GM12801 (cell line): ENCODE data around the gene PIP5K1C.

ENCODE experiments used
- TF ChIP-seq, protein P1 (sequence below): IDR thresholded peaks from one replicate; pipeline ENCODE4 v1.5.1; 2011; ENCODE audit warnings: control low read depth; ENCODE audit not compliant: insufficient read length; ENCODE audit errors: extremely low read depth

PIP5K1C gene

DNA sequence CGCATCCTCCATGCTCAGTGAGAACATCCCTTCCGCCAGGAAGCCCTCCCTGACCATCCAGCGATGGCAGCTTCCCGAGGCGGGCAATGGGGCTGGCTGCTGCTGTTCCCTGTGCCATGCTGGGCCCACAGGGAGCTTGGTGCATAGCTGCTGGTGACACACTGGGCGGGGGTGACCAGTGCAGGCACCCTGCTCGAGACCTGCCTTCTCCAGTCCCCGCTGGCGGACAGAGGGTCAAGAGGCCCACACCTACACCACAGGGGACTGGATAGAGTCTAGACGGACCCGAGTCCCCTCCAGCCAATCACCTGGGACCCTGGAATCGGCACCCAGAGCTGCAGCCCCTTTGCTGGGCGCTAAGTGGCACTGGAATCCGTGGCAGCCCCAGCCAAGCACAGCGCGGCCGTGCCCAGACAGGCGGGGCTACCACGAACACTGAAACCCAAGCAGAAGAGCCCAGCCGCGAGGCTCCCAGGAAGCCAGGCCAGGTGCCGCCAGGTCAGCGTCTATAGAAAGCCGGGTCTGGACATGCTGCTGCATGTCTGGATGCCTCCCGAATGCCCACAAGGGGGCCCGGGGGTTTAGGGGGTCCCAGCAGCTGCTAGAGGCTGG, 84.6 kb downstream of the PIP5K1C start:
- TF ChIP-seq, protein P1, sequence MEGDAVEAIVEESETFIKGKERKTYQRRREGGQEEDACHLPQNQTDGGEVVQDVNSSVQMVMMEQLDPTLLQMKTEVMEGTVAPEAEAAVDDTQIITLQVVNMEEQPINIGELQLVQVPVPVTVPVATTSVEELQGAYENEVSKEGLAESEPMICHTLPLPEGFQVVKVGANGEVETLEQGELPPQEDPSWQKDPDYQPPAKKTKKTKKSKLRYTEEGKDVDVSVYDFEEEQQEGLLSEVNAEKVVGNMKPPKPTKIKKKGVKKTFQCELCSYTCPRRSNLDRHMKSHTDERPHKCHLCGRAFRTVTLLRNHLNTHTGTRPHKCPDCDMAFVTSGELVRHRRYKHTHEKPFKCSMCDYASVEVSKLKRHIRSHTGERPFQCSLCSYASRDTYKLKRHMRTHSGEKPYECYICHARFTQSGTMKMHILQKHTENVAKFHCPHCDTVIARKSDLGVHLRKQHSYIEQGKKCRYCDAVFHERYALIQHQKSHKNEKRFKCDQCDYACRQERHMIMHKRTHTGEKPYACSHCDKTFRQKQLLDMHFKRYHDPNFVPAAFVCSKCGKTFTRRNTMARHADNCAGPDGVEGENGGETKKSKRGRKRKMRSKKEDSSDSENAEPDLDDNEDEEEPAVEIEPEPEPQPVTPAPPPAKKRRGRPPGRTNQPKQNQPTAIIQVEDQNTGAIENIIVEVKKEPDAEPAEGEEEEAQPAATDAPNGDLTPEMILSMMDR, result no peak

DNA sequence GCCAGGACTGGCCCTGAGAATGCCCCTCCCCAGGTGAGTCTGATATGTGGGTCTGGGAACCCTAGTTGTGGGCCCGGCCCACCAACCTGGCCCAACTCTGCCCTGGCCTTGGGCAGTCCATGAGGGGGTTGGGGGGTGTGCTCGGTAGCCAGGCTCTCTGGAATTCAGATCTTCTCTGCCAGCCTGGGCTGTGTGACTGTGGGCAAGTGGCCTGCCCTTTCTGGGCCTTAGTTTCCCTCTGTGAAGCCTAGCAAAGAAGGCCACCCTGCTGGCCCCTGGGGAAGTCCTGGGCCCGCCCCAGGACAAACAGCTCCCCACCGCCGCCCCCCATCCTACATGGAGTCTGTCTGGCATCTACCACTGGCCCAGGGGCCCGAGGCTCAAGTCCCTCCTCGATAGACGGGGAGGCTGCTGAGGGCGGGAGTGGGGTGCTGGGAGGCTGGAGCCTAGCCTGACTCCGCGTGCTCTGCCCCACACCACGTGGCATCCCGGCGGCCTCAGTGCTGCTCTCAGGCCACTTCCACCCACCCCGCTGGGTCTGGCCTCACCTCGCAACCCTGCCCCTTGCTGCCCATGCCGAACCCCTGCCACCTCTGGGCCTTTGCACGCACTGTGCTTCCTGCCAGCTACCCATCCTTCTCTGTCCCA, 85.3 kb downstream of the PIP5K1C start:
- TF ChIP-seq, protein P1, result no peak

DNA sequence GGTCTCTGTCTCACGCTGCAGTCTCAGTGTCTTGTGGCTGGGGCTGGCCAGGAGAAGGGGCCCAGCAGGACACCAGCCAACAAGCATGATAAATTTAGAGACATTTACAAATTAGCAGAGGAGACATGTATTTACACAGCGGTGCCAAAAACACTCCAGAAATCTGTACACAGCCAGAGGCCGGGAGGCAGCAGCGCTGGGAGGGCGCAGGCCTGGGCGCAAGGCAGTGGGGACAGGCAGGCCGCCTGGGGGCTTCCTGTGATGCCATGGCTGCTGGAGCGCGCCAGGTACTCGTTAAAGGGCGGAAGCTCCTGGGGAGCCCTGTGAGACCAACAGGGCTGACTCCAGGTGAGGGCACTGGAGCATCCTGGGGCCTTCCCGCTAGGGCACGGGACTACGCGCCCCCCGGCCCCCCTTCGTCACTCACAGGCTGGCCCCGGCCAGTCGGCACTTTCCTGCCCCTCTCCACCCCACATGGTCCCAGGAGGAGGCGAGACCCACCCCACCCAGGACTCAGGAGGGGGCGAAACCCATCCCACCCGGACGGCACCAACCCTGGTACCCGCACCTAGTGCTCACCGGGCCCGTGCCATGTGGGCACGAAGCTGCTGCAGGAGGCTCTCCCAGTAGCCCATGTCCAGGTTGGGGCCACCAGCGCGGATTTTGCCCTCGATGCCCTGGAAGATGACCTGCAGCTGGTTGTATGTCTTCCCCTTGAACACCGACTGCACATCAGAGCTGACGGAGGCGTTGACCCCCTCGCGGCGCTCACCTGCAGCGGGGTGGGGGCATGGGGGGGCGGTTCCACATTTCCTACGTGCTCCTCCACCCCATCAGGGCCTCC, 86.2 kb downstream of the PIP5K1C start:
- TF ChIP-seq, protein P1, result no peak

DNA sequence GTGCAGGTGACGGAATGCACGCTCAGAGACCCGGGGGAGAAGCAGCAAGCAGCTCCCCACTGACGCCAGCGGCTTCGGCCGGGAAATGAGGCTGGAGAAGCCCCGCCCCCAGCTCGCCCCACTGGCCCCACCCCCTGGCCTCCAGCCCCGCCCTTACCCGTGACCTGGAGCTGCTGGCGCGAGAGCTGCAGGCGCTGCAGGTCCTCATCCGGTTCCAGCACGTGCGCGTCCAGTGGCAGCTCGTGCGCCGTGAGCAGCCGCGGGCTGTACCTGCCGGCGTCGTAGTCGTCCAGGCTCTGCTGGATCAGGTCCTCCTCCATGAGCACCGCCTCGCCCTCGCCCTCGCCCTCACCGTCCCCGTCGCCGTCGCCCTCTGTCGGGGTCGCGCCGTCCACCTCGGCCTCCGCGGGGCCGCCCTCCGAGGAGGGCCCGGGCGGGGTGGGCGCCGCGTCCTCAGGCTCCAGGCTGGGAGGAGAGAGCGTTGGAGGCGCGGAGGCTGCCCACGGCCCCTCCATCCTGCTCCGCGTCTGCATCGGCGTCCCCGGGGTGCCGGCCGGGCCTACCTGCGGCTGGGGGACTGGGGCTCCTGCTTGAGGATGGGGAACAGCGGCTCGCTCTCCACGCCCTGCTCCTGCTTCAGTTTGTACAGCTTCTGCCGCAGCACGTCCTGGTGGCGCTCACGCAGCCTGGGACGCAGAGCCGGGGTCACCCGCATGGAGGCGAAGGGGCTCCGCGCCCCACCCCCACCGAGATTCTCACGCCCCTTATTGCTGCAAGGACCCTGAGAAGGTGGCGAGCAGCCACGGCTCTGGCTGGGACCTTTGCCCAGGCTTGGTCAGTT, 87.1 kb downstream of the PIP5K1C start:
- TF ChIP-seq, protein P1, result no peak

DNA sequence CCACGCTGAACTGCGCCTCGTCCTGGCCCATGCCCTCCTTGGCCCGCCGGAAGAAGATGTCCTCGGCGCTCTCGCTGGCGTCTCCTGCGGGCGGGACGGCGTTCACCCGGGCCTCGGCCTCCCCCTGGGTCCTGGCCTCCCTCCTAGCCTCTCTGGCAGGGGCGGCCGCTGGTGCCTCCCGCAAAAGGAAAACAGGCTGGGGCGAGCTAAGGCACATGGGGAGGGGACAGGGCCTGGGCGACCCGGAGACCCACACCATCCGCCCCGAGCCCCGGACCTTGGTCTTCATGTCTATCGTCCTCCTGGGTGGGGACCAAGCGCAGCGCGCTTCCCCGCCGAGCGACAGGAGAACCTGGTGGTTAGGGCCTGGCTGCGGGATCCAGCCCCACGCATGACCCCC, 87.9 kb downstream of the PIP5K1C start:
- TF ChIP-seq, protein P1, result no peak

DNA sequence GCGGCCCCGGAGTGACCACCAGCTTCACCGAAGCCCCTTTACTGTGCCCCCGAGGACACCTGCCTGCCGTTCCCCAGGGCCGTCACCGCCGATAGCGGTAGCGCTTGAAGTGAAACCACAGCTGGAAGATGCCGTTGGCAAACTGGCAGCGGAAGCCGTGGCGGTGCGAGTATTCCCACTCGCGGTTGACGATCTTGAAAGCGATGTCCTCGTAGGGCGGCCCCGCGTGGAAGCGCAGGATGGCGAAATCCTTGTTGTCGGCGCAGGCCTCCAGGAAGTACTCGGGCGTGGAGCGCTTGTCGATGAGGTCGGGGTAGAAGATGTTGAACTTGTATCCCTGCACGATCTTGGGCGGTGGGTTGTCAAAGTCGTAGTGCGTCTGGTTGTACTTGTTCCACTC, 88.4 kb downstream of the PIP5K1C start:
- TF ChIP-seq, protein P1, result no peak
